ENCODE measurements around the gene RPS6KA1.

DNA sequence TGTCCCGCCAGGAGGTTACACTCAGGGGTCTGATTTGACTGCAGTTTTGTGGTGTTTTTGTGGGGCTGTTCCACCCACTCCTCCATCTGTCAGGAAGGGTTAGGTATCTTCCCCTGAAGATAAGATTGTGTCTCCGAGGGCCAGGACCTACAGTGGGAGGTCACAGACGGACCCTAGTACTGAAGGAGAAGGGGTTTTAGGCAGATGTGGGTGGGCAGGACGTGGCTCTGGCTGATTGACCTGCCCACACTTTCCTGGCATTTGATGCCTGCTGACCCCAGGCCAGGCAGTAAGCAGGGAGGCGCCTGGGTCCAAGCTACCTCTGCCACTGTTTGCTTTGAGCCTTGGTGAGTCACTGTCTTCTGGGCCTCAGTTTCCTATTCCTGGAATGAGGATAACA is 13.9 kb downstream of the RPS6KA1 start:
- TF ChIP-seq, protein P1, sequence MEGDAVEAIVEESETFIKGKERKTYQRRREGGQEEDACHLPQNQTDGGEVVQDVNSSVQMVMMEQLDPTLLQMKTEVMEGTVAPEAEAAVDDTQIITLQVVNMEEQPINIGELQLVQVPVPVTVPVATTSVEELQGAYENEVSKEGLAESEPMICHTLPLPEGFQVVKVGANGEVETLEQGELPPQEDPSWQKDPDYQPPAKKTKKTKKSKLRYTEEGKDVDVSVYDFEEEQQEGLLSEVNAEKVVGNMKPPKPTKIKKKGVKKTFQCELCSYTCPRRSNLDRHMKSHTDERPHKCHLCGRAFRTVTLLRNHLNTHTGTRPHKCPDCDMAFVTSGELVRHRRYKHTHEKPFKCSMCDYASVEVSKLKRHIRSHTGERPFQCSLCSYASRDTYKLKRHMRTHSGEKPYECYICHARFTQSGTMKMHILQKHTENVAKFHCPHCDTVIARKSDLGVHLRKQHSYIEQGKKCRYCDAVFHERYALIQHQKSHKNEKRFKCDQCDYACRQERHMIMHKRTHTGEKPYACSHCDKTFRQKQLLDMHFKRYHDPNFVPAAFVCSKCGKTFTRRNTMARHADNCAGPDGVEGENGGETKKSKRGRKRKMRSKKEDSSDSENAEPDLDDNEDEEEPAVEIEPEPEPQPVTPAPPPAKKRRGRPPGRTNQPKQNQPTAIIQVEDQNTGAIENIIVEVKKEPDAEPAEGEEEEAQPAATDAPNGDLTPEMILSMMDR (IDR thresholded peaks at IDR 0.05) = no peak
- TF ChIP-seq POLR2A (IDR thresholded peaks at IDR 0.05) = no peak

All from testis (tissue), 2 donors.